ENCODE measurements around the gene TMEM132D. TPM values are rescaled to one million over a fixed set of nuclear protein-coding genes. Genes with fewer than 3 reads are reported as not detected.

Gene TMEM132D
- total and polyA plus RNA-seq, 2 of the 4 experiments (the other 2 are of a cell fraction): not detected

DNA sequence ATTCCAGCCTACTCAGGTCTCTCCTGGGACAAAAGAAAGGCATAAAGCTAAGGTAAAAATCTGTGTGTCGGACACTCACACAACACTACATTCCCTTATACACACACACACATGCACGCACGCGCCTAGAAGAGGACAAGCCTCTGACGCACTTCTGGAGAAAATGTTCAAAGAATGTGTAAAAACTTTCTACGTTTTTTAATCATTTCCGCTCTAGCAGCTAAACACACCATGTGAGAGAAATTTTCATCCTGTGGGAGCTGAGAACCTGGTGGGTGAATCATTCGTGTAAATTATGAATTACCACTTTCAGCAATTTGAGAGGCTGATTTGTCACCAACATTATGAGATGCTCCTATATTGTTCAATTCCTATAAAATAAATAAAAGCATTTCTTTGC is 494.5 kb downstream of the TMEM132D start:
- Histone ChIP-seq H3K56ac (ENCODE audit: extremely low read depth, insufficient read depth, low read length) (no peak overlapping the region), H3K36me3 (ENCODE audit: control insufficient read depth, insufficient read depth, low read length) (no peaks in the 10 kb centered on the region), H4K8ac (ENCODE audit: low read depth in 2 of 2, low read length in 2 of 2) (no peak overlapping the region), H3K9me3 (ENCODE audit: control insufficient read depth, insufficient read depth, low read length) (peaks cover 10% of the 10 kb centered on the region), H3K4me2 (ENCODE audit: low read depth, low read length) (no peak overlapping the region), H3K4ac (ENCODE audit: low read depth, low read length) (no peak overlapping the region), H2AK9ac (replicated peaks; ENCODE audit: low read depth, low read length, poor library complexity) (no peak overlapping the region), H3K14ac (replicated peaks; ENCODE audit: low read depth, low read length) (no peak overlapping the region), H3K4me1 (ENCODE audit: control insufficient read depth, insufficient read depth, low read length) (no peaks in the 10 kb centered on the region), H3K27ac (ENCODE audit: insufficient read depth, low read length) (no peak overlapping the region), H2BK20ac (ENCODE audit: low read depth, low read length) (no peak overlapping the region), H3K9ac (ENCODE audit: low read depth, low read length) (no peak overlapping the region), H4K20me1 (ENCODE audit: insufficient read depth, low read length) (no peaks in the 10 kb centered on the region), H3K18ac (ENCODE audit: low read depth, low read length) (no peak overlapping the region), H2AFZ (replicated peaks; ENCODE audit: low read length, poor library complexity) (no peak overlapping the region), H3K23ac (ENCODE audit: low read depth, low read length) (no peak overlapping the region), H3K4me3 (ENCODE audit: insufficient read depth, low read depth, low read length) (no peak overlapping the region), H3K9me1 (ENCODE audit: insufficient read depth, low read length) (no peaks in the 10 kb centered on the region), H3K79me1 (ENCODE audit: low read depth in 1 of 2, low read length in 2 of 2) (no peaks in the 10 kb centered on the region), H2BK5ac (ENCODE audit: low read depth, low read length, poor library complexity, severe bottlenecking) (no peak overlapping the region), H2BK15ac (ENCODE audit: low read depth, low read length) (no peak overlapping the region), H4K5ac (ENCODE audit: low read depth, low read length) (no peak overlapping the region), H2BK120ac (ENCODE audit: low read depth, low read length) (no peak overlapping the region), H3K27me3 (ENCODE audit: control insufficient read depth, insufficient read depth, low read length) (no peaks in the 10 kb centered on the region), H4K91ac (ENCODE audit: insufficient read depth, low read depth, low read length) (no peak overlapping the region), H2AK5ac (ENCODE audit: low read depth, low read length) (no peak overlapping the region)
- in situ Hi-C loops (cut with MboI; ENCODE audit: low sequenced_read_pairs): no loop called here
- WGBS, 2 experiments (ENCODE audit: extremely low coverage in 2 of 2, insufficient read length in 1 of 2): no CpG with 5 or more reads among the region's 8 CpGs
- intact Hi-C loops (cut with micrococcal nuclease): no loop called here
- ATAC-seq (ENCODE audit: low read depth) (no peak), DNase-seq (no peak)
- no TSS peak for BruUV-seq (replicated peaks)
- dilution Hi-C loops (cut with HindIII; ENCODE audit: low sequenced_read_pairs, unreplicated experiment): no loop called here
- POLR2A ChIA-PET (ENCODE audit: unreplicated experiment): no interaction called here
- TF ChIP-seq, protein P1, sequence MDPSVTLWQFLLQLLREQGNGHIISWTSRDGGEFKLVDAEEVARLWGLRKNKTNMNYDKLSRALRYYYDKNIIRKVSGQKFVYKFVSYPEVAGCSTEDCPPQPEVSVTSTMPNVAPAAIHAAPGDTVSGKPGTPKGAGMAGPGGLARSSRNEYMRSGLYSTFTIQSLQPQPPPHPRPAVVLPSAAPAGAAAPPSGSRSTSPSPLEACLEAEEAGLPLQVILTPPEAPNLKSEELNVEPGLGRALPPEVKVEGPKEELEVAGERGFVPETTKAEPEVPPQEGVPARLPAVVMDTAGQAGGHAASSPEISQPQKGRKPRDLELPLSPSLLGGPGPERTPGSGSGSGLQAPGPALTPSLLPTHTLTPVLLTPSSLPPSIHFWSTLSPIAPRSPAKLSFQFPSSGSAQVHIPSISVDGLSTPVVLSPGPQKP (IDR thresholded peaks at IDR 0.05; ENCODE audit: borderline replicate concordance, low read depth, low read length): no peak
- TF ChIP-seq MXI1 (IDR thresholded peaks at IDR 0.05; ENCODE audit: borderline replicate concordance, low read depth, low read length) (no peak), RFX5 (IDR thresholded peaks at IDR 0.05; ENCODE audit: low read depth, low read length) (no peak), MAFK (IDR thresholded peaks at IDR 0.05; ENCODE audit: low read depth, low read length) (no peak), FOS (IDR thresholded peaks at IDR 0.05; ENCODE audit: low read depth, low read length) (no peak), NFE2L2 (IDR thresholded peaks at IDR 0.05; ENCODE audit: low read depth, low read length) (no peak), POLR2A (IDR thresholded peaks at IDR 0.05; ENCODE audit: low read depth, low read length) (no peak), BHLHE40 (IDR thresholded peaks at IDR 0.05; ENCODE audit: low read depth, low read length) (no peak), RCOR1 (IDR thresholded peaks at IDR 0.05; ENCODE audit: insufficient replicate concordance, low read length) (no peak), RAD21 (IDR thresholded peaks at IDR 0.05; ENCODE audit: low read length) (no peak), SMC3 (IDR thresholded peaks at IDR 0.05; ENCODE audit: low read depth, low read length) (no peak), MAZ (IDR thresholded peaks at IDR 0.05; ENCODE audit: borderline replicate concordance, low read depth, low read length) (no peak), CEBPB (IDR thresholded peaks at IDR 0.05; ENCODE audit: low read depth, low read length) (no peak), CHD1 (IDR thresholded peaks at IDR 0.05; ENCODE audit: low read depth, low read length) (no peak)
- TF ChIP-seq, protein P2, sequence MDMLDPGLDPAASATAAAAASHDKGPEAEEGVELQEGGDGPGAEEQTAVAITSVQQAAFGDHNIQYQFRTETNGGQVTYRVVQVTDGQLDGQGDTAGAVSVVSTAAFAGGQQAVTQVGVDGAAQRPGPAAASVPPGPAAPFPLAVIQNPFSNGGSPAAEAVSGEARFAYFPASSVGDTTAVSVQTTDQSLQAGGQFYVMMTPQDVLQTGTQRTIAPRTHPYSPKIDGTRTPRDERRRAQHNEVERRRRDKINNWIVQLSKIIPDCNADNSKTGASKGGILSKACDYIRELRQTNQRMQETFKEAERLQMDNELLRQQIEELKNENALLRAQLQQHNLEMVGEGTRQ (IDR thresholded peaks at IDR 0.05; ENCODE audit: low read depth, low read length): no peak
- TF ChIP-seq, protein P3, sequence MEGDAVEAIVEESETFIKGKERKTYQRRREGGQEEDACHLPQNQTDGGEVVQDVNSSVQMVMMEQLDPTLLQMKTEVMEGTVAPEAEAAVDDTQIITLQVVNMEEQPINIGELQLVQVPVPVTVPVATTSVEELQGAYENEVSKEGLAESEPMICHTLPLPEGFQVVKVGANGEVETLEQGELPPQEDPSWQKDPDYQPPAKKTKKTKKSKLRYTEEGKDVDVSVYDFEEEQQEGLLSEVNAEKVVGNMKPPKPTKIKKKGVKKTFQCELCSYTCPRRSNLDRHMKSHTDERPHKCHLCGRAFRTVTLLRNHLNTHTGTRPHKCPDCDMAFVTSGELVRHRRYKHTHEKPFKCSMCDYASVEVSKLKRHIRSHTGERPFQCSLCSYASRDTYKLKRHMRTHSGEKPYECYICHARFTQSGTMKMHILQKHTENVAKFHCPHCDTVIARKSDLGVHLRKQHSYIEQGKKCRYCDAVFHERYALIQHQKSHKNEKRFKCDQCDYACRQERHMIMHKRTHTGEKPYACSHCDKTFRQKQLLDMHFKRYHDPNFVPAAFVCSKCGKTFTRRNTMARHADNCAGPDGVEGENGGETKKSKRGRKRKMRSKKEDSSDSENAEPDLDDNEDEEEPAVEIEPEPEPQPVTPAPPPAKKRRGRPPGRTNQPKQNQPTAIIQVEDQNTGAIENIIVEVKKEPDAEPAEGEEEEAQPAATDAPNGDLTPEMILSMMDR (conservative IDR thresholded peaks at IDR 0.05; ENCODE audit: low read depth, low read length): no peak
- CTCF ChIA-PET: no interaction called here
